Activated B cell treated with CpG ODN at 0.5 μM for 24 hours (primary cell): Measurements from ENCODE around the gene DARS1. TPM values are rescaled to one million over a fixed set of nuclear protein-coding genes. Genes with fewer than 3 reads are reported as not detected.

Experiments used
- ATAC-seq: fragments of 200-7000 bp; cut with Tn5 transposase; one replicate; pipeline ENCODE4 v1.10.0; 2021; ENCODE audit warnings: low read depth, mild to moderate bottlenecking, moderate library complexity
- CTCF ChIA-PET: fragments of 350-600 bp; sonication (Branson Sonifier 250); formaldehyde crosslinking; loops from one replicate; lab custom pipeline; 2021; ENCODE audit warnings: antibody characterized with exemption; lab: Charles Lee
- POLR2A ChIA-PET: fragments of 350-600 bp; sonication (Branson Sonifier 250); formaldehyde crosslinking; loops from one replicate; lab custom pipeline; 2021; ENCODE audit warnings: antibody characterized with exemption; lab: Charles Lee
- DNase-seq: peaks from one replicate; pipeline ENCODE4 v3.0.0; 2022
- H3K27ac Mint-ChIP-seq: one replicate; pipeline ENCODE4 v1.8.0; 2020; ENCODE audit warnings: mixed read lengths
- H3K27me3 Mint-ChIP-seq: one replicate; pipeline ENCODE4 v1.8.0; 2021; ENCODE audit warnings: mixed read lengths
- H3K36me3 Mint-ChIP-seq: one replicate; pipeline ENCODE4 v1.8.0; 2021; ENCODE audit warnings: low read depth, mixed read lengths
- H3K4me1 Mint-ChIP-seq: one replicate; pipeline ENCODE4 v1.8.0; 2021; ENCODE audit warnings: mixed read lengths
- H3K4me3 Mint-ChIP-seq: one replicate; pipeline ENCODE4 v1.8.0; 2020; ENCODE audit warnings: mild to moderate bottlenecking, mixed read lengths
- H3K9me3 Mint-ChIP-seq: one replicate; pipeline ENCODE4 v1.8.0; 2020; ENCODE audit warnings: mixed read lengths
- CTCF ChIP-seq: fragments of 200-600 bp; IDR thresholded peaks from one replicate; pipeline ENCODE4 v1.8.0; 2022; ENCODE audit warnings: antibody characterized with exemption, mild to moderate bottlenecking
- intact Hi-C: fragments of 100-400 bp; cut with micrococcal nuclease; formaldehyde crosslinking; loops from one replicate; pipeline ENCODE4 v1.15.1; 2024
- total RNA-seq: library from RNA; stranded (reverse); gene quantifications from 2 replicates; pipeline ENCODE4 v1.2.3, GENCODE V29; 2022

Gene DARS1
- total RNA-seq, 1 donor from 2014 or later, result 96.3 TPM

- CTCF ChIA-PET, result no interaction called here
- Mint-ChIP-seq H3K4me3 (no peak overlapping the region), H3K9me3 (no peaks in the 10 kb centered on the region), H3K27ac (no peak overlapping the region), H3K4me1 (no peaks in the 10 kb centered on the region), H3K36me3 (peaks cover 74% of the 10 kb centered on the region), H3K27me3 (no peaks in the 10 kb centered on the region)
- ATAC-seq (no peak), DNase-seq (no peak)
- no peak for TF ChIP-seq CTCF
- POLR2A ChIA-PET, result no interaction called here
- intact Hi-C loops, result no loop called here
Measured at GRCh38 chr2:135862718-135863117, 122.7 kb downstream of the DARS1 start.

Other genes starting within 250 kb of the DARS1 start
- 87.8 and 107 TPM in 2 replicates for gene UBXN4, start 243.8 kb downstream of the DARS1 start, total RNA-seq
- gene LCT, start 148.4 kb downstream of the DARS1 start, total RNA-seq, result not detected in 2 replicates
- gene MCM6, start 109.2 kb downstream of the DARS1 start, total RNA-seq, result 27.9 and 28.9 TPM in 2 replicates
- 200 and 213 TPM in 2 replicates for gene CXCR4, start 132.5 kb upstream of the DARS1 start, total RNA-seq